NCI-H82 (cell line): ENCODE measurements around the gene ZNF446.
A peak's percentile ranks its signal among the peaks of the same experiment; 100 is the strongest.
"Not testable (repeated sequence)": the region's sequence is repeated elsewhere in the genome, so short reads cannot be mapped to it uniquely, and the experiment has no call there.

Experiments
- DNase-seq: peaks from one replicate; lab custom pipeline; 2025; lab: John Stamatoyannopoulos, UW

ZNF446 gene

DNA sequence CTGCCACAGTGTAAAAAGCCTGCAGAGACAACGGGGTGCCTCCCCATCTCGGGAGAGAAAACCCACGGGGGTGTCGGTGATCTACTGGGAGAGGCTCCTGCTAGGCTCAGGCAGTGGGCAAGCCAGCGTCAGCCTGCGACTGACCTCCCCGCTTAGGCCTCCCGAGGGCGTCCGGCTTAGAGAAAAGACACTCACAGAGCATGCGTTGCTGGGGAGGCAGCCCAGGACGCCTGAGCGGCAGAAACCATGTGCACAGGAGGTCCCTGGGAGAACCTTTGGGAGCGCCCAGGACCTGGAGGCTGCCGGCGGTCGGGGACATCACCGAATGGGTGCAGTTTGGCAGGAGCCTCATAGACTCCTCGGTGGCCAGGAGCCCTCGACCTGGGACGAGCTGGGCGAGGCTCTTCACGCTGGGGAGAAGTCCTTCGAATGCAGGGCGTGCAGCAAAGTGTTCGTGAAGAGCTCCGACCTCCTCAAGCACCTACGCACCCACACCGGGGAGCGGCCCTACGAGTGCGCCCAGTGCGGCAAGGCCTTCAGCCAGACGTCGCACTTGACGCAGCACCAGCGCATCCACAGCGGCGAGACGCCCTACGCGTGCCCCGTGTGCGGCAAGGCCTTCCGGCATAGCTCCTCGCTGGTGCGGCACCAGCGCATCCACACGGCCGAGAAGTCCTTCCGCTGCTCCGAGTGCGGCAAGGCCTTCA is 5.2 kb upstream of the ZNF446 start:
- DNase-seq: not testable (repeated sequence)

DNA sequence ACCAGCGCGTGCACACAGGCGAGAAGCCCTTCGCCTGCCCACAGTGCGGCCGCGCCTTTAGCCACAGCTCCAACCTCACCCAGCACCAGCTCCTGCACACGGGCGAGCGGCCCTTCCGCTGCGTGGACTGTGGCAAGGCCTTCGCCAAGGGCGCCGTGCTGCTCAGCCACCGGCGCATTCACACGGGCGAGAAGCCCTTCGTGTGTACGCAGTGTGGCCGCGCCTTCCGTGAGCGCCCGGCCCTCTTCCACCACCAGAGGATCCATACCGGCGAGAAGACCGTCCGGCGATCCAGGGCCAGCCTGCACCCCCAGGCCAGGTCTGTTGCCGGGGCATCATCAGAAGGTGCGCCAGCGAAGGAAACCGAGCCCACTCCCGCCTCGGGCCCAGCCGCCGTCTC is 4.4 kb upstream of the ZNF446 start:
- DNase-seq: no peak

- no peak for DNase-seq
These were observed 2.4 kb upstream of the ZNF446 start for GRCh38 chr19:58473775-58474174.

- DNase-seq: no peak
These were observed 1.7 kb upstream of the ZNF446 start for GRCh38 chr19:58474291-58474996.

- no peak for DNase-seq
These were observed 997 bp upstream of the ZNF446 start for GRCh38 chr19:58474997-58475713.

DNA sequence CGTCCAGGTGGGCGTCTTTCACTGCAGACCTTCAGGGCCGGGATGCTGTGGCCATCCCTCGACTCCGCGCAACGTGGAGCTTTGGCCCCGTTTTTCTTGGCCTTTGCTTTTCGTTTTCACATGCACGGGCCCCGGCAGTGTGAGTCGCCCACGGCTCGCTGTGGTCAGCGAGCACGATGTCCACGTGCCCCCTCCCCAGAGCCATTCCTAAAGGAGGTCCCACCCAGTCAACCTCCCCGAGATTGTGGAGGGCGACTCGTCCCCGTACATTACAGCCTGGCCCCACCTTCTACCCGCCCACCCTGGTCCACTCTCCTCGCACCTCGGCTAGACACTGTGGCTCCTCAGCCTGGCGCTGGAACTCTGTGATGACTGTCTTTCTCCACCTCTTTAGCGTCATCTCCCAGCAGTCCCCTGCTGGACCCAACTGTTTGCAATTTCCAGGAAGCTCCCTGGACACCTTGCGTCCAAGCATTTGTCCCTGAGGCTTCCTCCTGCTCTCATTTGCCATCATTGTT is 405 bp downstream of the ZNF446 start:
- peak; percentile 46 for DNase-seq

DNA sequence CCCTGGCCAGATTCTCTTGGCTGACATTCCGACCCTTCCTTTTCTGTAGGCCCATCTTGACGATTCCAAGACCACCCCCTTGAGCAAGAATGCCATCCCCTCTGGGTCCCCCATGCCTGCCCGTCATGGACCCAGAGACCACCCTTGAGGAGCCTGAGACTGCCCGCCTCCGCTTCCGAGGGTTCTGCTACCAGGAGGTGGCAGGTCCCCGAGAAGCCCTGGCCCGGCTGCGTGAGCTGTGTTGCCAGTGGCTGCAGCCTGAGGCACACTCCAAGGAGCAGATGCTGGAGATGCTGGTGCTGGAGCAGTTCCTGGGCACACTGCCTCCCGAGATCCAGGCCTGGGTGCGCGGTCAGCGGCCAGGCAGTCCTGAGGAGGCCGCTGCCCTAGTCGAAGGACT is 978 bp downstream of the ZNF446 start:
- DNase-seq: no peak

DNA sequence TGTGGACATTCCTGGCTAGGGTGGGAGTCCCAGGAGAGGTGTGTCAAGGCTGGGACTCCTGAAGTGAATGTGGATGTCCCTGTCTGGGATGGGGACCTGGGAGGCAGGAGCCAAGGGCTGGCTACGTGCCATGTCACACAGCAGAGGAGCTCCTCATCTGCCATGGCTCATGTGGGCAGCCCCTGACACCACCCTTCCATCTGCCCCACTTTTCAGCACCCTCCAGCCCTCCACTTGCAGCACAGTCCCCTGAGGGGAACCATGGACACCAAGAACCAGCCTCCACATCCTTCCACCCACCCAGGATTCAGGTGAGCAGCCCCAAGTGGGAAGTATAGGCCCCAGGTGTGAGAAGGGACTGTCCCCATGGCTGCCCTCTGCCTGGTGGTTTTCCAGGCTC is 1.7 kb downstream of the ZNF446 start:
- no peak for DNase-seq

GRCh38 chr19:58479303-58479702 is 3.2 kb downstream of the ZNF446 start:
- DNase-seq: no peak

DNA sequence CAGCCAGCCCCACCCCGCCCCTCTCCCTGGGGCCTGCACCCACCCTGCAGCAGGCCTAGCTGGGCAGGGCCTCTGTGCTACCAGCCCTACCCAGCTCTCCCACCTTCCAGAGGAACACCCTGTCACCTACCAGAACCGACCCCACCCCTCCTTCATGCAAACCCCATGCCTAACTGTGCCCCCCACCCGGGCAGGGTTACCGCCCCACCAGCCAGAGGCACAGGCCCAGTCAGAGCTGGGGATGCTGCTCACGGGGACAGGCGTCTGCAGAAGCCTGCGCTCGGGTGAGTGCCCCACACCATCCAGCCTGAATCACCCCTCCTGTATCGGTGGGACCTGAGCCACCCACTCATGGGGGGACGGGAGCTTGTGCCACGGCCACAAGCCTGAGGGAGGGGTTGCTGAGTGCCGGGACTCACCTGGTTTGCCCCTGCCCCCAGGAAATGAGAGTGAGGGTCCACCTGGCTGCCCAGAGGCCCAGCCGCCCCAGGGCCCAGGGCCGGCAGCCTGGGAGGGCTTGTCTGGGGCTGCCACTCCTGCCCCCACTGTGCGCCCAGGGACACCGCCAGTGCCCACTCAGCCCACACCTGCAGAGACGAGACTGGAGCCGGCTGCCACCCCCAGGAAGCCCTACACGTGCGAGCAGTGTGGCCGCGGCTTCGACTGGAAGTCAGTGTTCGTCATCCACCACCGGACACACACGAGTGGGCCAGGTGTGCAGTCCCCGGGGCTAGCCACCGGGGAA is 3.8 kb downstream of the ZNF446 start:
- no peak for DNase-seq

GRCh38 chr19:58480481-58480830 is 4.3 kb downstream of the ZNF446 start:
- DNase-seq: no peak

DNA sequence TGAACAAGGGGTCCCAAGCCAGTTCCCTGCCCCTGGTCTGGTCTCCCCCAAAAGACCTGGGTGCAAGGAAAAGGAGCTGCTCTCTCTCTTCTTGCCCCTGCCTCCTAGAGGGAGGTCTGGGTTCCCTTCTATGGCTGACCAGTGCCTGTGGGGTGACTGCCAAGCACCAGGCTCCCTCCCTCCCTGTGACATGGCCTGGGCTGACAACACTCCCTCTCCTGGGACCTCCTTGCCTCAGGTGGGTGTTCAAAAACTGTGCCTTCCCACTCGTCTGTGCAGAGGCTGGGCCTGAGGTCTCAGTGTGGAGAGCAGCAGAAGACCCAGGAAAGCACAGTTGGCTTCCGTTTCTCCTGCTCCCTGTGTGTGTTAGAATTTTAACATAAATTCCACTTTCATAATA is 4.7 kb downstream of the ZNF446 start:
- DNase-seq: no peak

- DNase-seq: no peak
These were observed 6.2 kb downstream of the ZNF446 start for GRCh38 chr19:58482372-58482771.

DNA sequence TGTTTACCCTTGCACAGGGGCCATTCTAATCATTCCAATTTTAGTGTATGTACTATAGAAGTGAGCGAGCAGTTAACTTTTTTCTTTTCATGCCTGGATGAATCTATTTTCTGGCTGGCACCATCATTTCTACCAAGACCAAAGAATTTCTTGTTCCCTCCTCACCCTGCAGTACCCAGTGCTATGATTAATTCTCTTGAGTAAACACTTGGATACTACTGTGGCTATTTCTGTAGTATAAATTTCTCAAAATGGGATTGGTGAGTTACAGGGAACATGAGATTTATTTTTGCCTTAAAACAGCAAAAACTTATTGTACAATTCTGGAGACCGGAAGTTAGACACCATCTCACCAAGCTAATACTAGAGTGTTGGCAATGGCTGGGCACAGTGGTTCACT is 7.6 kb downstream of the ZNF446 start:
- DNase-seq: no peak

- peak; percentile 22 for DNase-seq
These were observed 8.2 kb downstream of the ZNF446 start for GRCh38 chr19:58484349-58484748.

DNA sequence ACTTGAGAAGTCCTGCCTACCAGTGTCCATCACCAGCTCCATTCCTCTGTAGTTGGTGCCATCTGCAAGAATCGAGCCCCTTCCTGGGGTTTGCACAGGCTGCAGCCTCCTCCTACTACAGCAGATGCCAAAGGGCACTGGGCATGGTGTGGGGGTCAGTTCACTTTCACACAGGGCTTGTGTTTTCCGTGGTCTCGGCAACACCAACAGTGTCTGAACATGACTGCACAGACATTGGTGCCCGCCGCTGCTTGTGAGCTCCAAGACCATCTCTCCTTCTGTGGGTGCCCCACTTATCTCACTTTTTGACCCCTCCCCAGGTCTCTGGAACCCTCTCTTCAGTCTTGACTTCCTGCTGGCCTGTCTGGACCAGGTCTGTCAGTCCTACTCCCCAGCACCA is 15.2 kb downstream of the ZNF446 start:
- DNase-seq: no peak

DNA sequence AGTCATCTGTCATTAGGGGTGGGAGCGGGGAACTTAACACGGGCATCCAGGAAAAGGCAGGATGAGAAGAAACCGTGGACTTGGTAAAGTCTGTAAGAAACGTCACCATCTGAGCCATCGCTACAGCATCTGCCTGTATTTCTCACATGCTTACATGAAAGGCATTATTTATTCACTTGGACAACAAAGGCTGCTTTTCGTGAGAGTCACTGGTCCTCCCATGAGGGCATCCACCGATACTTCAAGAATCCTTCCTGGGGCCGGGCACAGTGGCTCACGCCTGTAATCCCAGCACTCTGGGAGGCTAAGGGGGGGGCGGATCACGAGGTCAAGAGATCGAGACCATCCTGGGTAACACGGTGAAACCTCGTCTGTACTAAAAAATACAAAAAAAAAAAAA is 16.1 kb downstream of the ZNF446 start:
- DNase-seq: no peak

DNA sequence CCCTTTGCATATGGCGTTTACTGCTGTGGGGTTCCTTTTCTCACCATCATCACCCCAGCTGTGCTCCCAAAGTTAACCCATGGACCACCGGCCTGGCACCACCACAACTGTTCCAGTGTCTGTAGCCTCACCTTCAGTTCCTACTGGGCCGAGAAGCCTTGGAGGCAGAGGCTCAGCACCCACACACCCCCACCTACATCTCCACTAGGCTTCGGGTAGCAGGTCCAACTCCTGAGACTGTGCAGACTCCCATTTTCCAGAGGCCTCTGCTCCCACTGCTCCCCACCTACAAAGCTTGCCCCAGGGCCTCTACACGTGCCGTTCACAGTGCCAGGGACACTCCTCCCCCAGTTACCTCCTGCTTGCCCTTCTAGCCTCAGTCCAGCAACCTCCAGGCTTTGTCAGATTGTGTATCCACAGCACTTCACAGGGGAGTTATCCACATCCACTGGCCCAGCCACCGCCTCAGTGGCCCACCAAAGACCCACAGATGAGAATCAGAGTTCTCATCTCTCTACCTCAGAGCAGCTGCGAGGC is 21.6 kb downstream of the ZNF446 start:
- DNase-seq: no peak

GRCh38 chr19:58498316-58499020 is 22.3 kb downstream of the ZNF446 start:
- DNase-seq: no peak

DNA sequence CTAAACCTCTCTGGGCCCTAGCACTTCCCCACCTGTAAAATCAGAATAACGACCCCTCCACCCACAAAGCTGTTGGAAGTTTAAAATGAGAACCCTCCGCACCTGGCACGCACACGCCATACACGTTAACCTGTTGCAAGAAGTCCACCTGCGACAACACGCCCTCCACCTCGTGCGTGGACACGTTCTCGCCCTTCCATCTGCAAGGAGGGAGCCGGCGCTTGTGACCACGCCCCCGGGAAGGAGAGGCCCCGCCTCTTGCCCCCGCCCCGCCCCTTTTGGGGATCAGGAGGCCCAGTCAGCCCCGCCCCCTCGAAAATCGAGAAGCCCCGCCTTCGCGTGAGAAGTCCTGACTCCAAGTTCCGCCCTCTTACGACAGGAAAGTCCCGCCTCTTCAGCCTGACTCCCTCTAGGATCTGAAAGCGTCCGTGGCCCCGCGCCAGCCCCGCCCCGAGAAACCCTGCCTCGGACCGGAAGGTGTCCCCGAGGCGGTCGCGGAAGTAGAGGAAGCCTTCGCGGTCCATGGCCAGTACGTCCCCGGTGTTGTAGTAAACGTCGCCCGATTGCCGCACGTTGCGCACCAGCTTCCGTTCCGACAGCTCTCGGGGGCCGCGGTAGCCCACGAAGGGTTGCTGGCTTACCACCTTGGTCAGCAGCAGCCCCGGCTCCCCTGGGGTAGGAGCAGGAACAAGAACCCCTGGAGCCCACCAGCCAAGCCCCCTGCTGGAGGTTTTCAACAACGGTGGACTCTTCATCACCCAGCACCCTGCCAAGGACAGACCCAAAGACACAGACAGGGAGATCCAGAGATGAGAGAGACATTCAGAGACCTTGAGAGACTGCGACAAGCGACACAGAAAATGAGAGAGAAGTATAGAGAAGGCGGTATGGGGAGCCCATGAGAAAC is 23.1 kb downstream of the ZNF446 start:
- peak; percentile 100 for DNase-seq
